Ishikawa (cell line): ENCODE measurements around the gene TM2D1.

Experiments used
- CEBPB ChIP-seq: IDR thresholded peaks from 2 replicates; pipeline ENCODE4 v1.6.1; 2012
- CREB1 ChIP-seq: IDR thresholded peaks from 2 replicates; pipeline ENCODE4 v1.6.1; 2012; ENCODE audit warnings: low read depth
- EGR1 ChIP-seq: IDR thresholded peaks from 2 replicates; pipeline ENCODE4 v1.6.1; 2012
- EP300 ChIP-seq: IDR thresholded peaks from 2 replicates; pipeline ENCODE4 v1.6.1; 2012; ENCODE audit warnings: borderline replicate concordance
- FOXM1 ChIP-seq: IDR thresholded peaks from 2 replicates; pipeline ENCODE4 v1.6.1; 2012; ENCODE audit warnings: low read depth, borderline replicate concordance
- RAD21 ChIP-seq: IDR thresholded peaks from 2 replicates; pipeline ENCODE4 v1.6.1; 2012; ENCODE audit warnings: low read depth
- REST ChIP-seq: IDR thresholded peaks from 2 replicates; pipeline ENCODE4 v1.6.1; 2012; ENCODE audit warnings: low read depth, mild to moderate bottlenecking
- TAF1 ChIP-seq: IDR thresholded peaks from 2 replicates; pipeline ENCODE4 v1.6.1; 2012; ENCODE audit warnings: low read depth, mild to moderate bottlenecking
- TCF12 ChIP-seq: IDR thresholded peaks from 2 replicates; pipeline ENCODE4 v1.6.1; 2012; ENCODE audit warnings: low read depth
- TEAD4 ChIP-seq: IDR thresholded peaks from 2 replicates; pipeline ENCODE4 v1.6.1; 2012
- USF1 ChIP-seq: IDR thresholded peaks from 2 replicates; pipeline ENCODE4 v1.6.1; 2012
- YY1 ChIP-seq: IDR thresholded peaks from 2 replicates; pipeline ENCODE4 v1.6.1; 2012; ENCODE audit warnings: low read depth
- ZBTB7A ChIP-seq: IDR thresholded peaks from 2 replicates; pipeline ENCODE4 v1.6.1; 2012; ENCODE audit warnings: low read depth

DNA sequence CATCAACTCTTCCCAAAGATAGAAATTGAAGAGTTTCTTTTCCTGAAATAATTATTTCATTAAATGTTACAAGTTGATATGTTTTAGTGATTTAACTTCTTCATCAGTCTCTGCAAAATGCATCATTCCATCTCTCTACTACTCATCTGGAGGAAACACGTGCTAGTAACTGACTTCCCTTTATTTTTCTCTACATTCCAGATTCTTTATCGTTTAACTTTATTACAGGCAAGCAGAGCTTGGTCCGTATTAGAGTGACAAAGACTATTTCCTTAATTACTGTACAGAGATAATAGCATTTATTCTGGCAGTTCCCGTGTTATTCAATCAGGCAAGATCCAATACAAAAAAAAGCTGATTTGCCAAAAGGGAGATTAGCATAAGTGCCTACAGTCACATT is 88.6 kb downstream of the TM2D1 start:
- no peak for TF ChIP-seq RAD21
- no peak for TF ChIP-seq EP300
- no peak for TF ChIP-seq USF1
- no peak for TF ChIP-seq EGR1
- no peak for TF ChIP-seq REST
- no peak for TF ChIP-seq YY1
- no peak for TF ChIP-seq FOXM1
- no peak for TF ChIP-seq CEBPB
- no peak for TF ChIP-seq CREB1
- TF ChIP-seq TEAD4: no peak
- TF ChIP-seq TAF1: no peak
- no peak for TF ChIP-seq TCF12
- TF ChIP-seq ZBTB7A: no peak
